SU-DHL-6 (cell line): ENCODE measurements around the gene ERV3-1.
A peak's percentile ranks its signal among the peaks of the same experiment; 100 is the strongest.
"Not testable (repeated sequence)": the region's sequence is repeated elsewhere in the genome, so short reads cannot be mapped to it uniquely, and the experiment has no call there.

Experiments
- H2AFZ ChIP-seq: fragments of 200-600 bp; sonication (generic); 2 replicates; pipeline ENCODE4 v1.6.1; 2014; ENCODE audit warnings: low read depth, mild to moderate bottlenecking, moderate library complexity, mixed read lengths, antibody characterized with exemption, low read length; ENCODE audit not compliant: severe bottlenecking
- H3F3A ChIP-seq: fragments of 200-600 bp; shearing (Covaris generic); 2 replicates; pipeline ENCODE4 v1.6.0; 2016; ENCODE audit warnings: antibody characterized with exemption, mild to moderate bottlenecking; ENCODE audit not compliant: insufficient read depth
- H3K27ac ChIP-seq: fragments of 200-600 bp; sonication (generic); 2 replicates; pipeline ENCODE4 v1.5.1; 2016; ENCODE audit warnings: low read depth, mild to moderate bottlenecking, low read length, moderate library complexity, mixed read lengths
- H3K27me3 ChIP-seq: fragments of 200-600 bp; sonication (generic), shearing (Covaris generic); 2 replicates; pipeline ENCODE4 v1.6.0; 2014; ENCODE audit warnings: mild to moderate bottlenecking, low read length
- H3K36me3 ChIP-seq: fragments of 200-600 bp; sonication (generic); 2 replicates; pipeline ENCODE4 v1.6.1; 2014; ENCODE audit warnings: mild to moderate bottlenecking, low read length, mixed read lengths
- H3K4me2 ChIP-seq: fragments of 300-600, 200-600 bp; shearing (Covaris generic), sonication (generic); 2 replicates; pipeline ENCODE4 v1.6.0; 2014; ENCODE audit warnings: low read length, low read depth, mild to moderate bottlenecking; ENCODE audit not compliant: poor library complexity, severe bottlenecking
- H3K4me3 ChIP-seq: fragments of 200-600 bp; sonication (generic); 2 replicates; pipeline ENCODE4 v1.5.1; 2014; ENCODE audit warnings: antibody characterized with exemption, low read length, mild to moderate bottlenecking, mixed read lengths; ENCODE audit not compliant: insufficient read depth, poor library complexity, severe bottlenecking
- H3K79me2 ChIP-seq: fragments of 200-600 bp; sonication (generic); 2 replicates; pipeline ENCODE4 v1.6.1; 2014; ENCODE audit warnings: mild to moderate bottlenecking, low read length, moderate library complexity; ENCODE audit not compliant: insufficient read depth
- H3K9ac ChIP-seq: fragments of 200-600 bp; sonication (generic); 2 replicates; pipeline ENCODE4 v1.7.0; 2014; ENCODE audit warnings: mild to moderate bottlenecking, low read length
- H3K9me2 ChIP-seq: fragments of 200-600 bp; sonication (generic); replicated peaks from 2 replicates; pipeline ENCODE4 v1.6.1; 2014; ENCODE audit warnings: low read length; ENCODE audit not compliant: insufficient read depth
- H3K9me3 ChIP-seq: fragments of 200-600 bp; sonication (generic); 2 replicates; pipeline ENCODE4 v1.6.1; 2014; ENCODE audit warnings: low read length, mixed read lengths; ENCODE audit not compliant: insufficient read depth
- H4K20me1 ChIP-seq: fragments of 200-600 bp; sonication (generic); 2 replicates; pipeline ENCODE4 v1.6.1; 2014; ENCODE audit warnings: low read depth, mild to moderate bottlenecking, antibody characterized with exemption, low read length, moderate library complexity, mixed read lengths
- EZH2phosphoT487 ChIP-seq: fragments of 200-600 bp; sonication (generic), shearing (Covaris generic); conservative IDR thresholded peaks from 2 replicates; pipeline ENCODE4 v1.6.1; 2018; ENCODE audit warnings: mild to moderate bottlenecking, antibody characterized with exemption, low read length, moderate library complexity, mixed read lengths
- TF ChIP-seq, protein P1 (sequence below): fragments of 200-600 bp; sonication (generic); IDR thresholded peaks from one replicate; pipeline ENCODE4 v1.5.1; 2017; ENCODE audit warnings: antibody characterized with exemption, mild to moderate bottlenecking, low read length, moderate library complexity; ENCODE audit not compliant: insufficient read depth, poor library complexity, severe bottlenecking

The ERV3-1 gene

DNA sequence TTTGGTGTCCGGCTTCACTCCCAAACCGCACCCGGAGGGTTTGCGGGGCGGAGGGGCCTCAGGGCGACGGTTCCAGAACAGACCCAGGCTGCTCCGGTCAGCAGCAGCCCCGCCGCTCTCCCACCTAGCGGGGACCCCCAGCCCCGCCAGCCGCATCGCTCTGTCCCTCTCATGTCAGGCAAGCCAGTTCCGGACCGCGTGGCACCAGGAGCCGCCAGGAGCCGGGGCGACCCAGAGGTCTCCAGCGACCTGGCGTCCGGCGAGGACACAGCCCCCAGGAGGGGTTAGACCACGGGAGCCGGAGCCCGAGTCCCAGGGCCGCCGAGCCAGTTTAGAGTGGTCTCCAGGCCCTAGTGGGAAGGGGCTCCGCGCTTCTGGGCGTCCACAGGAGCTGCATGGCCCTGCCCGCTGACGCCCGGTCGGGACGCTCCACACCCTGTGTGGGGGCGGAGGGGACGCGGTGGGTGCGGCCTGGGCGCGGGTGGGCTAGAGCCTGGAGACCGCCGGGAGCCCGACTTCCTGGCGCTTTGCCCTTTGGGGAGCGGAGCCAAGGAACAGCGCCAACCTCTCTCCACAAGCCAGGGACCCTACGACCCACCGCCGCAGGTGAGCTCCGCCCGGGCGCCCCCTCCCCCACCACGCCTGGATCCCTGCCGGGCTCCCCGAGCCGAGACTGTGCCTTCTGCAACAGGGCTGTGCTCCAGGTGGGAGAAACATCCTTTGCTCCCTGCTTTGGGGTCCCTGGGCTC lies 59.1 kb downstream of the ERV3-1 start:
- H3K4me2 ChIP-seq: no peak overlapping the region
- H3K9me3 ChIP-seq: no peaks in the 10 kb centered on the region
- H3K36me3 ChIP-seq: no peaks in the 10 kb centered on the region
- TF ChIP-seq, protein P1, sequence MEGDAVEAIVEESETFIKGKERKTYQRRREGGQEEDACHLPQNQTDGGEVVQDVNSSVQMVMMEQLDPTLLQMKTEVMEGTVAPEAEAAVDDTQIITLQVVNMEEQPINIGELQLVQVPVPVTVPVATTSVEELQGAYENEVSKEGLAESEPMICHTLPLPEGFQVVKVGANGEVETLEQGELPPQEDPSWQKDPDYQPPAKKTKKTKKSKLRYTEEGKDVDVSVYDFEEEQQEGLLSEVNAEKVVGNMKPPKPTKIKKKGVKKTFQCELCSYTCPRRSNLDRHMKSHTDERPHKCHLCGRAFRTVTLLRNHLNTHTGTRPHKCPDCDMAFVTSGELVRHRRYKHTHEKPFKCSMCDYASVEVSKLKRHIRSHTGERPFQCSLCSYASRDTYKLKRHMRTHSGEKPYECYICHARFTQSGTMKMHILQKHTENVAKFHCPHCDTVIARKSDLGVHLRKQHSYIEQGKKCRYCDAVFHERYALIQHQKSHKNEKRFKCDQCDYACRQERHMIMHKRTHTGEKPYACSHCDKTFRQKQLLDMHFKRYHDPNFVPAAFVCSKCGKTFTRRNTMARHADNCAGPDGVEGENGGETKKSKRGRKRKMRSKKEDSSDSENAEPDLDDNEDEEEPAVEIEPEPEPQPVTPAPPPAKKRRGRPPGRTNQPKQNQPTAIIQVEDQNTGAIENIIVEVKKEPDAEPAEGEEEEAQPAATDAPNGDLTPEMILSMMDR: no peak
- TF ChIP-seq EZH2phosphoT487: no peak
- no peak overlapping the region for H3K4me3 ChIP-seq
- H3K9me2 ChIP-seq: no peaks in the 10 kb centered on the region
- no peak overlapping the region for H3K9ac ChIP-seq
- H3F3A ChIP-seq: no peaks in the 10 kb centered on the region
- no peak overlapping the region for H2AFZ ChIP-seq
- no peaks in the 10 kb centered on the region for H4K20me1 ChIP-seq
- H3K27me3 ChIP-seq: no peaks in the 10 kb centered on the region
- no peak overlapping the region for H3K27ac ChIP-seq
- H3K79me2 ChIP-seq: no peaks in the 10 kb centered on the region

DNA sequence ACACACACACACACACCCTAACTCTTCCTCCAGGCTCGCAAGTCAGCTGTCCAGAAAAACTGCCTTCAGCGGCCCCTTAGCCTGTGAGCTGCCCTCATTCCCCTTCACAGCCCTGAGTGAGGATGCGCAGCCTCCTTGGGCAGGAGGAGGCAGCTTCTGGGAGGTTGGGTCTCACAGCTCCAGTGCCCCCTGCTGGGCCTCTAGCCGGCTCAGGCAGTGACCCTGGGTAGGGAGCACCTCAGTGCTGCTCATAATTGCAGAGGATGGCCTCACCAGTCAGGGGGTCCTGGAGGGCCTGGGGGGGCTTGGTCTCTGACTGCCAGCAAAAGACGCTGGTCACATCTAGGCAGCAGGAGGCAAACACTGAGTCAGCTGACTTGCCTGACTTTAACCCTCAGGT lies 59.7 kb downstream of the ERV3-1 start:
- Histone ChIP-seq H3K4me3 (no peak overlapping the region), H3K4me2 (no peak overlapping the region)

DNA sequence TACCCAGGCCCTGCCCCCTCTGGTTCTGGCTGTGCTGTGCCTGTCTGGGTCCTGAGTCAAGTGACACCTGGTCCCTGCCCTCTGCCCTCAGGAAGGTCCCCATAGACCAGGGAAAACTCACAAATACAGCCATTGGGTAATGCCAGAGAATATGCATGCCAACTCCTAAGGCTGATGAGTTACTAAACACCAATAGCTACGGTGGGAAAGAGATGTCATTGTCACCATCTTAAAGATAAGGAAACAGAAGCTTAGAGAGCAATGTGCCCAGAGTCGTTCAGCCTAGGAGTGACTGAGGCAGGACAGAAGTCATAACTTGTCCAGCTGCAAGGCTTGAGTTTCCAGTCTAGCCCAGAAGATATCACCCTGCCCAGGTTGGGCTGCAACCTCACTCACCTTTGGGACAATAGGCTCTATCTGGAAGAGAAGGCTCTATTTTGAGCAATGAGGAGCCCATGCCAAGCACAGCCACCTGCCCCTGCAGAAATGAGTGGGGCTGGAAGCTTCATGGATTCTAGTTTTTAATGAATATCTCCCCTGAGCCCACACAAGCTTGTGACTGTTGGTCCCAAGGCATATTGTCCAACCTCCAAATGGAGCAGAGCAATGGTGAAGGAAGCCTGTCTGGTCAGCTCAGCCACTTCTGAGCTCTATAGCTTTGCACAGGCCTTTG lies 60.8 kb downstream of the ERV3-1 start:
- H3K9me2 ChIP-seq: no peaks in the 10 kb centered on the region
- no peak overlapping the region for H3K9ac ChIP-seq
- H3K4me2 ChIP-seq: no peak overlapping the region
- TF ChIP-seq, protein P1: no peak
- no peak for TF ChIP-seq EZH2phosphoT487
- H3F3A ChIP-seq: no peaks in the 10 kb centered on the region
- H3K27me3 ChIP-seq: no peaks in the 10 kb centered on the region
- no peaks in the 10 kb centered on the region for H4K20me1 ChIP-seq
- no peaks in the 10 kb centered on the region for H3K9me3 ChIP-seq
- H3K4me3 ChIP-seq: no peak overlapping the region
- no peaks in the 10 kb centered on the region for H3K36me3 ChIP-seq
- H2AFZ ChIP-seq: no peak overlapping the region
- no peaks in the 10 kb centered on the region for H3K79me2 ChIP-seq
- H3K27ac ChIP-seq: no peak overlapping the region

More for the DNA sequence above, 59.7 kb downstream of the ERV3-1 start:
- H3K79me2 ChIP-seq: no peaks in the 10 kb centered on the region
- TF ChIP-seq, protein P1: peak; percentile 72
- TF ChIP-seq EZH2phosphoT487: no peak
- no peak overlapping the region for H2AFZ ChIP-seq
- H3K9ac ChIP-seq: no peak overlapping the region
- H3K27ac ChIP-seq: no peak overlapping the region
- H3K27me3 ChIP-seq: no peaks in the 10 kb centered on the region
- no peaks in the 10 kb centered on the region for H4K20me1 ChIP-seq
- no peaks in the 10 kb centered on the region for H3K9me3 ChIP-seq
- H3F3A ChIP-seq: no peaks in the 10 kb centered on the region
- no peaks in the 10 kb centered on the region for H3K36me3 ChIP-seq
- no peaks in the 10 kb centered on the region for H3K9me2 ChIP-seq

DNA sequence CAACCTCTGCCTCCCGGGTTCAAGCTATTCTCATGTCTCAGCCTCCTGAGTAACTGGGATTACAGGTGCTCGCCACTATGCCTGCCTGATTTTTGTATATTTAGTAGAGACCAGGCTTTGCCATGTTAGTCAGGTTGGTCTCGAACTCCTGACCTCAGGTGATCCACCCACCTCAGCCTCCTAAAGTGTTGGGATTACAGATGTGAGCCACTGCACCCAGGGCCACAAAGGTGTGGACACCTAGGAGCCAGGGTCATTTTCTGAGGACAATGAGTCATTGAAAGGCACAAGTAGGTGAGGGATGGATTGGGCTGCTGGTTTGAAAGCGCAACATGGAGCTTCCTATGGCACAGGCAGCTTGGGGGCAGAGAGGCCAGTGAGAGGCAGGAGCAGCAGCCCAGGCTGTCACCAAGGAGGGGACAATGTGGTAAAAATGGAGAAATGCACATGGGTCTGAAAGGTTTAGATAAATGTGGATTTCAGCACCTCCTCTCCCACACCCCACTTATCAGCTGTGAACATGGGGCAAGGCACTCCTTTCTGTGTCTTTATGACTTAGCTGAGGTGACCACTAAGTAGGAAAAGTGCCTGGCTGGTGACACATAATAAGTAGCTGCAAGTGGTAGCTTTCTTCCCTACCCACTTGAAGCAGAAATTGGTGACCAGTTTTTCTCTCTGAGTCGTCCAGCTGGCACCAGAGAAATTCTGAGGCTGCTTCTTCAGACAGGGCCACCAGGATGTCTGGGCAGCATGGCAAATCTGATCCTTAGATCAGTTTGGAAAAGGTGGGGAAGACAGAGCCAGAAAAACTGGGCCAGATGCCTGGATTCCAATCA lies 61.6 kb downstream of the ERV3-1 start:
- not testable (repeated sequence) for H3F3A ChIP-seq, H3K27me3 ChIP-seq, H2AFZ ChIP-seq, H3K9me3 ChIP-seq, H3K4me2 ChIP-seq, H4K20me1 ChIP-seq, H3K79me2 ChIP-seq, H3K4me3 ChIP-seq, H3K27ac ChIP-seq, H3K9me2 ChIP-seq, H3K36me3 ChIP-seq, H3K9ac ChIP-seq
